Activated CD8-positive, alpha-beta memory T cell treated with anti-CD3 and anti-CD28 coated beads, Interleukin-2, amount 50 U/mL, for 48 hours (primary cell): ENCODE results near the gene C2CD4A.
"Not testable (repeated sequence)": the region's sequence is repeated elsewhere in the genome, so short reads cannot be mapped to it uniquely, and the experiment has no call there.

Experiments used
- DNase-seq: peaks from one replicate; pipeline ENCODE4 v3.0.0-alpha.2; 2020

The C2CD4A gene, protein sequence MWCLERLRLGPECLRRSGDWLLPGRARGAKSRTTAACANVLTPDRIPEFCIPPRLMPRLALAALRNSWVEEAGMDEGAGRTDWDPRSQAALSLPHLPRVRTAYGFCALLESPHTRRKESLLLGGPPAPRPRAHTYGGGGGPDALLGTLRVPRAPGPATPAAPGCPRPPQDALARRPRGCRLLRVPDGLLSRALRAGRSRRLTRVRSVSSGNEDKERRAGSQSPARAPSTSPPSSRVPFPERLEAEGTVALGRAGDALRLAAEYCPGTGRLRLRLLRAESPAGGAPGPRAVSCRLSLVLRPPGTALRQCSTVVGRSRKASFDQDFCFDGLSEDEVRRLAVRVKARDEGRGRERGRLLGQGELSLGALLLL

DNA sequence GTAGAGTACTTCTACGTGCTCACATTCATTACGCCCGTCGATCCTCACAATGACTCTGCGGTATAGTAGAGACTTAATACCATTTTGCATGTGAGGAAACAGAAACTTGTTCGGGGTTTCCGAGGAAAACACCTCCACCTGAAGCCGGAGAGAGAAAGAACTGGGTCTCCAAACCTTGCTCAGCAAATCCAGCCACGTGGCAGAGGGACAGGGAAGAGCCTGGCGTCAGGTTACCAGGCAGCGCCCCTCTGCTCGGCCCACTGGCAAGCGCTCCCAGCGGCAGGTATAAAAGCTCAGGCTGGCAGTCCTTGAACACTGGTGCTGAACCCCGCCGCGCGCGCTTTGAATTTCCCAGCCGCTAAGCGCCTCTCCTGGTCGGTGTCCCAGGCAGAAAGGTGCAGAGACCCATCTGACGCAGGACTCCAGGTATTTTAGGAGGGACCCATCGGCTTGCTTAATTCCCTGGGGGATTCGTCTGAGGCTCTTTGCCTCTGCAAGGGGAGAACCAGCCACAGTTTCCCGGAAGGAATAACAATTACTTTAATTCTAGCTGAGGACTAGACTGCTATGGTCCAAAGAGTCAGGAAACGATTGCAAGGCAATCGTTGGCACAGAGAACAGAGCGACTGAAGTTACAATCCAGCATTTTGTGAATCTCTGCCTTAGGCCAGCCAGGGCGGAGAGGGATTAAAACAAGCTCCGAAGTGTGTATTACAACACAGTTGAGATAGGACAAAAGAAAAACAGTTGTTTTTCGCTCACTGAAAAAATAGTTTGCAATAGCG is at the start of gene C2CD4A:
Gene C2CD4A (plus strand): TSS at position 315 of the 785 bp plus-strand sequence. CDS start 637 bp downstream, outside the sequence.
- DNase-seq: peak; percentile 81

DNA sequence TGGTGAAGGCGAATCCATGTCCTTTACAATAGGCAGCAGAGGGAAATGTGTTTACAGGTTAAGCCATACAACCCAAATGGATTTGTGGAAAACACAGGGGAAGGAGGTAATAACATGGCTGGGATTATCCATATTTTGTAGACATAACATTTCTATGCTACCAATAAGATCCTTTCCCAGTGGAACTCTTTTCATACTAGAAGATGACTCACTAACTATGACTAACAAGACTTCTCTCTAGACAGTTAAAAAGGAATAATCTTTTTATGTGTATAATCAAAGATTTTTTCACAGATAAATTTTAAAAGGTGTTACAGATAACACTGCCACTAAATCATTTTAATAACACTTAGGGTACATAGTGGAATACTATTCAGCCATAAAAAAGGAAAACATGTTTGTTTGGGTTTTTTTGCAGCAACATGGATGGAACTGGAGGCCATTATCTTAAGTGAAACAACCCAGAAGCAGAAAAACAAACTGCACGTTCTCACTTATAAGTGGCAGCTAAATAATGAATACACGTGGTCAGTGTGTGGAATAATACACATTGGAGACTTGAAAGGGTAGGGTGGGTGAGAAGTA is 46.1 kb upstream of the C2CD4A start:
- DNase-seq: no peak

DNA sequence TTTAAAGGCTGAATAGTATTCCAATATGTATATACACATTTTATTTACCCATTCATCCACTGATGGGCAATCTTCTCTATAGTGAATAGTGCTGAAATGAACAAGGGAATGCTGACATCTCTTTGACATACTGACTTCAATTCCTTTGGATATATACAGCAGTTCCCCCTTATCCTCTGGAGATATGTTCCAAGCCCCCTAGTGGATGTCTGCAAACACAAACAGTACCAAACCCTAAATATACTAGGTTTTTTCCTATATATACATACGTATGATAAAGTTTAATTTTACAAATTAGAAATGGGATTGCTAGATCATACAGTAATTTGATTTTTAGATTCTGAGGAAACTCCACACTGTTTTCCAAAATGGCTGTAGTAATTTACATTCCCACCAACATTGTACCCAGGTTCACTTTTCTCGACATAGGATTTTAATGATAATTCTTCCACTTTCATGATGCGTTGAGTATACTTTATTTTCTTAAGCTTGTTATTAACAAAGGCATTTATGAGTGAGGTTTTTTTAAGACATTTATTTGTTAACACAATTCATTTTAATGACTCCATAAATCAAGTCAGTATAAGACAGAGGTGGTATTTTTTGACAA is 44.7 kb upstream of the C2CD4A start:
- DNase-seq: no peak

DNA sequence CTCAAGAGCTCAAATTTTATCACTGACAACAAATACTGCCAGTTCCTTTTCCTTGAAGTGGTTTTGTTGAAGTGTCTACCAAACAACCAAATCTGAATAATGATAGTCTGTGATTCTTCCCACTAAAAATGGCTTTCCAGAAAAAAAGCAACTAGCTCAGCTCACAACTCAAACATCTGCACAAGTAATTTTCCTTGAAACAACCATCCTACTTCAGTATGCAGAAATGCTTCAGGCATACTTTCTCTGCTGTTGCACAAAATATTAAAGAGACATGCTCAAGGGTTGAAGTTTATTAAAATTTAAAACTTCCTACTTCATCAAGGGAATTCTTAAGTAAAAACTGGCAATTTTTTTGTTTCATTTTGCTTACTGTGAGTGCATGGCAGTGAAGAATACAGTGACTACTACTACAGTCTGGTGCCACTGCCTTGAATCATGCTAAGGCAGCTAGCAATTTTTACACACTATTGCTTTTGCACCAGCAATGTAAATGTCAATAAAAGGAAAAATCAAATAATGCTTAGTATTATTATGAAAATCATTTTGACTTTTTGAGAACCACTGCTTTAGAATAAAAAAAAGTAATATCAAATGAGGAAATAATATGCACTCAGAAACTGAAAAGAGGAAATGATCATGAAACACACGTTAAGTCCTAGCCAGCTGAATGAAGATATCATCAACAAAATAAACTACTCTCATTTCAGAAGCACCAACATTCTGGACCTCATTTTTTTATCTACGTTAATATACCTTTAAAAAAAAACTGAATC is 40.1 kb upstream of the C2CD4A start:
- DNase-seq: no peak

DNA sequence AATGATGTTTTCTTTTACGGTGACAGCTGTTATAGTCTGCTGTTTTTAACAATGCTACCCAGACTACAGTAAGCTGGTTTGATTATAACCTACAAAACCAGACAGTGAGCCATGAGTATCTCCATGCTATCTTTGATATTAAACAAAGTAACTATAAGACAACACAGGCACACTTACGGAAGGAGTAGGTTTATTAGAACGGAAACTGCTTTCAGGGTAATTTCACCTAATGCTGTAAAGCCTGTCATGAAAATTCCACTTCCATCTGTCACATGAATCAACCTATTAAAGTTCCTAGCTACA is 39.6 kb upstream of the C2CD4A start:
- DNase-seq: no peak

DNA sequence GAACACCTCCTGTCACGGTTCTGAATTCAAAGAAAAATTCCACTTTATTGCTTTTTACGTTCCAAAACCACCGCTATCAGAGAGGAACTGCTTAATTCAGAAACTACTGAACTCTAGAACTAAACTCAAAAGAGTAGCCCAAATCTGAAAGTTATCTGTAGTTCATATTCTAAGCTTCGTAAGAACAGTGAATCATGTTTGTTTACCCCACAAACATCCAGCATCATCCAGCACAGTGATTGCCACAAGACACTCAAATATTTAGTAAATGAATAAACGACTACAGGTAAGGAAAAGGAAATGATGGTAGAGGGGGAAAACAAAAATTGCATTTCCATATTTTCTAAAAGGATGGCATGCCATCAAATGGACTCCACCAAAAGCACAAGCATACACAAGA is 38.9 kb upstream of the C2CD4A start:
- DNase-seq: no peak

DNA sequence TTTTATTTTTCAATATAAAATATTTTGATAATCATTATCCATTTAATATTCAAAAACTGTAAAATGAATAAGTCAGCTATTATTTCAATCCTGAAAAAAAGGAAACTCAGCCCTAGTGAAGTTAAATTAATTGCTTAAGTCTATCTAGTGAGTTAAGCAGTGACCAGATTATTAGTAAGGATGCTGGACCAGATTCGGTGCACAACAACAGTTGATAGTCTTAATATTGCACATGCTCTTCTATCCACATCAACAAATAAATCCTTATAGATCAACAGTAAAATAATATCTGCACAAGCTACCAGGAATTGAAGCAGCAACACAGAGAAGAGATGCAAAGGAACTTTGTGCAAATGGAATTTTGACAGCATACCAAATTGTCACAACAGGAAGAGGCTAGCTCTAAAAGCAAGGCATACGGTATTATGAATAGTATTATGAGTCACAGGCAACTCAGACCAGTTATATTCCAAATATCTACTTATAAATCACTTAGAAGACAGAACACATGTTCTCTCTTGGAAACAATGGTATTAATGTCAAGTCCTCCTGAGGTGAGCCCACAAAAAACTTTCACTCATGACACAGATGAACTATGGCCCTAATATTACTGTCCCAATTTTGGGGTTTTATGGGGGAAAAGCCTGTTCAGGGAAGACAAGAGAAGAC is 31.4 kb upstream of the C2CD4A start:
- no peak for DNase-seq

DNA sequence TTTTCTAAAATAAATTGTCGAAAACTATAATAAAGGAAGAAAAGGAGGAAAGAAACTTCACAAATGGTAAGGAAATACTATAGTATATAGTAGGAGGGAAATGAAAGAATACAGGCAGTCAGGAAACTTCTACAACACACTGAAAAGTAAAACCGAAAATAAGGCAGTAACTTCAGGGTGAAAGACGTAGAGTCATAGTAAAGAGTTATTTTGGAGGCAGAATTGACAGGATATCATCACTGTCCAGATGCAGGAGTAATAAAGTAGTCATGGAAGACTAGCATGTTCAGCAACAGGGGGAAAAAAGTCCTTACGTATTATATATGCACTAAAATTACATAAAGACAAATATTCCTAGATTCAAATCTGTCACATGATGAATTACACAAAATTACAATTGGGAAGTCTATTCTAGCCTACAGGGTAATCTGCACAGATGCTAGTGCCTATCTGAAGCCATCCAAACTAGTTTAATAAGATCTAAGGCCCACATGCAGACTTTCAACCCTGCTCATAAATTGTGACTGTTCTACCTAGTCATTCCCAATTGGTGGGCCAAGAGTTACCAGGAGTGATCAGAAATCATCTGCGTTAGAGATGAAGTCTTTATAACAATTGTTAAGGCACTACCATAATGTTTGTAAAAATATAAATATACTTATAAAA is 20.6 kb upstream of the C2CD4A start:
- no peak for DNase-seq

DNA sequence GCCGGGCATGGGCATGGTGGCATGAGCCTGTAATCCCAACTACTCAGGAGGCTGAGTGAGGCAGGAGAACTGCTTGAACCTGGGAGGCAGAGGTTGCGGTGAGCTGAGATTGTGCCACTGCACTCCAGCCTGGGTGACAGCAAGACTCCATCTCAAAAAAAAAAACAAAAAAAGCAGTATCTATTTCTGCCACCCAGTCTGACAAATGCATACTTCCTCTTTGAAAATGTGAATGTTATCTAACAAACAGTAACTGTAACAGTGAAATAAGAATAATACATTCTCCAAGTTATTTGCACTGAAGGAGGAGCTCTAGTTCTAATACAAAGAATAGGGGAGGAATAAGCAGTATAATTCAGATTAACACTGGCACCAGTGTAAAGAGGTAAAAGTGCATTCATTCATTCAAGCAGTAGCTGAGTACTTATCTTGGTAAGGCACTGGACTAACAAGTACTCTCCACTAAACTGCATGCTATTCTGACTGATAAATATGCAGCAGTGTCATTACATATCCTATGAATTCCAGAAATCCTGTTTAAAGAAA is 19.4 kb upstream of the C2CD4A start:
- no peak for DNase-seq

DNA sequence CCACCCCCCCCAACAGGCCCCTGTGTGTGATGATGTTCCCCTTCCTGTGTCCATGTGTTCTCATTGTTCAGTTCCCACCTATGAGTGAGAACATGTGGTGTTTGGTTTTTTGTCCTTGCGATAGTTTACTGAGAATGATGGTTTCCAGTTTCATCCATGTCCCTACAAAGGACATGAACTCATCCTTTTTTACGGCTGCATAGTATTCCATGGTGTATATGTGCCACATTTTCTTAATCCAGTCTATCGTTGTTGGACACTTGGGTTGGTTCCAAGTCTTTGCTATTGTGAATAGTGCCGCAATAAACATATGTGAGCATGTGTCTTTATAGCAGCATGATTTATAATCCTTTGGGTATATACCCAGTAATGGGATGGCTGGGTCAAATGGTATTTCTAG is 18.5 kb upstream of the C2CD4A start:
- not testable (repeated sequence) for DNase-seq

DNA sequence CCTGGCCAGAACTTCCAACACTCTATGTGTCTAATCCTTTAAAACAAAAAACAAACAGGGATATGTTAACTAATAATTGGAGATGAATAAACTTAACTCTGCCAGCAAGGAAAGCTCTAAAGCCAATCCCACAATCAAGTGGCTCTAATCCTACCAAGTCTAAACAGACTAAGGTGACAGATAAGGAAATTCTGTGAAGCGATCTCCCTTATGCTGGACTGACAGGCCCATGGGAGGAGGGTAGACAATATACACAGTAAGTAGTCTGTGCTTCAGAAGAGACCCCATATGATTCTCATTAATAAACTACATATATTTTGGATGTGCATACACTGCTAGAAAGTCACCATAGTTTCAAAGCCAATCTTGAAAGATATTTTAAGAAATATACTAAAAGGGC is 16.7 kb upstream of the C2CD4A start:
- no peak for DNase-seq

DNA sequence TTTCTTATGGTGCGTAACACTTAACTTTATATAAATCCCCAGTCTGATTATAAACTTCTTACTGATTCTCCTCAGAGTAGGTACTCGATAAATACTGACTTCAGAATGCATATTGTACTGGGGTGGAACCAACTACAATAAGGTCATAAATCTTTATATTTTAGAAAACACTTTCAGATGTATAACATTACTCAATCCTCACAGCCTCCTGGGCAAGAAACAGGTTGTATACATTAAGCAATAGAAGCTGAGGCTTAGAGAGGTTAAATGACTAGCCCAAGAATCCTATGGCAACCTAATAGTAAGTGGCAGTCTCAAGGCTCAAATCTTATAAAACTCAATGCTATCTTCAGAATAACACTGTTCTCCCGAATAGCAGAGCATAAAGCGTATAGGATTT is 15.6 kb upstream of the C2CD4A start:
- no peak for DNase-seq

DNA sequence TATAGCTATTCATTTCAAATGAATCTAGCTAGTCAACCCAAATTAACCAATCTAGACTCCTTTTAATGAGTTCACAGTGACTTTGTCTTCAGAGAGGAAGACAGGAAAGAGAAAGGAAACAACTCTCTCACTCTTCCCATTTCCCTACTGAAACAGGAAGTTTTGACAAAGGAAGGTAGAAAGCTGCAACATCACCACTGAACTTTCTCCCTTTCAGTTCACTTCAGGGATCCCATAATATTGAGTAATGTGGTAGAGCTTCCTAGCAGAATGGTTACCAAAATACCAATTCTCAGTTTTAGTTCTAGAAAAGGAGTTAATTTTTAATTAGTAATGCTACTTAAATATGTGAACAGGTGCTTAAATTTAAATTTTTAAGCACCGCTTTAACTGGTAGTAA is 14.1 kb upstream of the C2CD4A start:
- no peak for DNase-seq

DNA sequence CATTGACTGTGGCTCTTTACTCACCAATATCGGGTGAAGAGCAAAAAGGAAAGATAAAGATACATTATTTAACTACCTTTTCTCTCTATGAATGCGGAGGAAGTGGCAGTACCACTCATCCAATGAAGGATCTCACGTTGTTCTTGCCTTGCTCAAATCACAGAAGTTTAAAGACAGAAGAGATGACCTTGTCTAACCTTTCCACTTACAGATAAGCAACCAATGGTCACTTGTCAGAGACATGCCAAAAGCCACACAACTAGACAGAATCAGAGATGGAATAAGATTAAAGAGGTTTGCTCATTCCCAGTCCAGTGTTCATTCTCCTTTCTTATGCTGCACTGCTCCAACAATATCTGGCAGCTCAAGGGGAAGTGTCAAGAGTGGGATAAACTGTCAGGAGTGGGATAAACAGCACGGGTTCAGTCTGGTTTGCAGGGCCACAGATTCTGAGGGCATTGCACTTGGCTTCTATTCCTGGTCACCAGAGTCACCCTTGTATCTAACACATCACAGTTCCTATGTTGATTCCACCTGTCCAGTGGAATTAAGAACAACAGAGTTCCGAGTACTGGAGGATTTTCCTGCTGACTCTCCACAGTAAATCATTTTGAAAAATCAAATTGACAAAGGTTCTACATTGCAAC is 13.2 kb upstream of the C2CD4A start:
- DNase-seq: no peak

DNA sequence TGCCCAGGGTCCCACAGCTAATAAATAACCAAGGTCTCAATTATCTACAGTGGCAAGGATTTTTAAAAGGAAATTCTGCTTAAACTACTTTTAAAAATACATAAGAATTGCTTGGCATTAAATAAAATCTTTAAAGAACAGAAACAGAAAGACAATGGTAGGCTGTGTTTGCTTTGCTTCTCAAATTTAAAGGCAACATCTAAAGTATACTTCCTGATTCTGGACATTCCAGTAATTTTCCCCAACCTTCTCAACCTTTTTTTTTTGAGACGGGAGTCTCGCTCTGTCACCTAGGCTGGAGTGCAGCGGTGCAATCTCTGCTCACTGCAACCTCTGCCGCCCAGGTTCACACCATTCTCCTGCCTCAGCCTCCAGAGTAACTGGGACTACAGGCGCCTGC is 11.8 kb upstream of the C2CD4A start:
- no peak for DNase-seq

DNA sequence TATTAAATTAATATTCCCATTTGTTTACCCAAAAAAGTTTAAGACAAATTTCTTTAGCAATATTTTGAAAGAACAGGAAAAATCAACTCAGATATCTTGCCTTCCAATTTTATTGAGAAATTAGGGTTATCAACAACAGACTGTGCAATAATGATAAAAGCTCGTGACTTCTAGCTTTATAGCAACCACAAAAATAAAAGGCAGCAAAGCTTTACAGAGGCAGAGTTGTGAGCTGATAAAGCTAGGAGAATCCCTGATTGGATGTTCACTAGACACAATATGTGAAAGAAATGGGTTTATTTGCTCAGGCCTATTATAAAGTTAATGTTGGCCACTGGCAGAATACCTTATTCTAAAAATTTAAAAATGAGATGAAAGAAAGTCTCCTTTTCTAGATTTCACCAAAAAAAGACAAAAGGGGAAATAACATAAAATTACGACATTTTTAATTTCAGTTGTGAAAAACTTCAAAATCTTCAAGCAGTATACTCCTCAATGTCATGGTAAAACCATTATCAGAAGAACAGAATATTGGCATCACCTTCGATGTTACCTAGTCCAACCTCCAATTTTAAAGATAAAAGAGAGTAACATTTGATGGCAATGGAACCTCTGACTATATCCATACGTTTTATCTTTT is 9.3 kb upstream of the C2CD4A start:
- DNase-seq: no peak

DNA sequence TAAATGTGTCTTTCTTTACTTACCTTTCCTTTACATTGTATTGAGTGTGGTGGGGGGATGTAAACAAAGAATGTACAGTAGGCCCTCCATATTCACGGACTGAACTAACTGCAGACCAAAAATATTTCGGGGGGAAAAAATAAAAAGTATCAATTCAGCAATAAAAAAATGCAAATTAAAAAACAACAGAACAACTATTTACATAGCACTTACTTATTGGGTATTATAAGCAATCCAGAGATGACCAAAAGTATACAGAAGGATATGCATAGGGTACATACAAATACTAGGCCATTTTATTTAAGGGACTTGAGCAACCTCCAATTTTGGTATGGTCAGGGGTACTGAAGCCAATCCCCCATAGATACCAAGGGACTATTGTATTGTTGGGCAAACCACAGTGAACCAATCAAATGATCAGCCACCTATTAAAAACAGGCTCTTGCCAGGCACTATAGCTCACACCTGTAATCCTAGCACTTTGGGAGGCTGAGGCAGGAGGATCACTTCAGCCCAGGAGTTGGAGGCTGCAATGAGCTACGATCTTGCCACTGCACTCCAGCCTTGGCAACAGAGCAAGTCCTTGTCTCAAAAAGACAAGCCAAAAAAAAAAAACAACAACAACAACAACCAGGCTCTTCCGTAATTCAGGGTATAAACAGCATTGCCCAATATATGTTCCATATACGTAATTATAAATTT is 8.3 kb upstream of the C2CD4A start:
- no peak for DNase-seq

DNA sequence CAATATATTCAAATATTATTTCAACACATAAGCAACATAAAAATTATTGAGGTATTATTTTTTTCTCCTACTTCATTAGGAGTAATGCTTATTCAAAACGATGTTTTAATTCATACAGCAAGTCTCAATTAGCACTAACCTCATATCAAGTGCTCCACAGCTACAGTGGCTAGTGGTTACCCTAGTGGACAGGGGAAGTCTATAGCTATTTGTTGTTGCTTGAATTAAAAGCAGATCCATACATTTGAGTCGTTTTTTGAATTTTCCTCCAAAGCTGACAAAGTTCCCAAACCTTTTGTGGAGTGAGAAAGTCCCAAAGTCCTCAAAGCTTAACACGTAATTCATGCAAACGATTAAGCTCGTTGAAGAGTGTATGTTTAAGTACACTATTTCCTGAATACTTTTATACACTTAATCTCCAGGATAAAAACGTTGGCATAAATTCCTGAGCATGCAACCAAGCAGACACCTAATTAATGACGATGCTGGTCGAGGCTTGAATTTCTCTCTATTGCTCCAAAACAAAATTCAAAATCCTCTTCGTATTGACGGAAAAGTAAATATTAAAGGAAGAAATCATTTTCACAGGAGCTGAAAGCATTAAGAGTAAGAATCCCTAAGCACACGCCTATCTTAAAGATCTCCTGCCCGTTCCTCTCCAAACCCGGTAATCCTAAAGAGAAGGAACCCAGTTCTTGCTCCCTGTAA is 7.5 kb upstream of the C2CD4A start:
- DNase-seq: no peak

DNA sequence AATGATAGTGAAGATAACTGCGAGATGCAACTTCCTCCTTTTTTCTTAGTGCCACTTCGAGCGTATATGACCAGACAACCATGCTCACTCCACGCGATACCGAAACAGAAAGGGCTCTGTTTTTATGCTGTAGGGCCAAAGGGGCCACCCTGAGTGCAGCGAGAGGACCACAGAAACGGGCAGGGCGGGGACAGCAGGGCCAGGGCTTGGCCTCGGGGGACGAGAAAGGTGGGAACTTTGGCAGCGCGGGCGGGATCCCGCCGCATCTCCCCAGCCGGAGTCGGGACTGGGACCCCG is 7.0 kb upstream of the C2CD4A start:
- peak; percentile 80 for DNase-seq
